HepG2 (cell line): ENCODE data around the gene FGD4. TPM values are rescaled to one million over a fixed set of nuclear protein-coding genes. Genes with fewer than 3 reads are reported as not detected.

Source experiments
- ATF7-NPFF ChIP-seq: sonication (generic); formaldehyde crosslinking; IDR thresholded peaks from 2 replicates; pipeline ENCODE4 v1.8.1; 2023; ENCODE audit warnings: mild to moderate bottlenecking, low read depth, missing genetic modification reagents, moderate library complexity
- EP300 ChIP-seq, 3 experiments: sonication (generic) in 1 of 3; formaldehyde crosslinking in 1 of 3; IDR thresholded peaks; 2 replicates each; pipeline versions ENCODE4 v1.5.1 to v1.6.1; 2011 to 2020; ENCODE audit warnings: low read depth in 2 of 3, low read length in 2 of 3, borderline replicate concordance in 1 of 3, improper control_type of control experiment in 1 of 3, mild to moderate bottlenecking in 1 of 3, missing genetic modification reagents in 1 of 3, moderate library complexity in 1 of 3
- SIX1 ChIP-seq: sonication (generic); formaldehyde crosslinking; IDR thresholded peaks from 2 replicates; pipeline ENCODE4 v1.4.0; 2020; ENCODE audit warnings: missing genetic modification reagents, borderline replicate concordance
- ZBTB37 ChIP-seq: sonication (generic); formaldehyde crosslinking; IDR thresholded peaks from 2 replicates; pipeline ENCODE4 v1.4.0; 2020; ENCODE audit warnings: mild to moderate bottlenecking, missing genetic modification reagents
- ZFP41 ChIP-seq: sonication (generic); formaldehyde crosslinking; IDR thresholded peaks from 2 replicates; pipeline ENCODE4 v1.4.0; 2020; ENCODE audit warnings: mild to moderate bottlenecking, missing genetic modification reagents, borderline replicate concordance
- ZNF121 ChIP-seq: sonication (generic); formaldehyde crosslinking; IDR thresholded peaks from 2 replicates; pipeline ENCODE4 v1.5.0; 2020; ENCODE audit warnings: mild to moderate bottlenecking, missing genetic modification reagents
- ZNF446 ChIP-seq: sonication (generic); formaldehyde crosslinking; IDR thresholded peaks from 2 replicates; pipeline ENCODE4 v1.5.0; 2020; ENCODE audit warnings: mild to moderate bottlenecking, missing genetic modification reagents
- ZNF562 ChIP-seq: sonication (generic); formaldehyde crosslinking; IDR thresholded peaks from 2 replicates; pipeline ENCODE4 v1.8.0; 2022; ENCODE audit warnings: missing genetic modification reagents, borderline replicate concordance
- ZSCAN25 ChIP-seq: sonication (generic); formaldehyde crosslinking; IDR thresholded peaks from 2 replicates; pipeline ENCODE4 v1.8.0; 2022; ENCODE audit warnings: mild to moderate bottlenecking, missing genetic modification reagents
- ZSCAN29 ChIP-seq: sonication (generic); formaldehyde crosslinking; conservative IDR thresholded peaks from 2 replicates; pipeline ENCODE4 v1.4.0; 2020; ENCODE audit warnings: mild to moderate bottlenecking, missing genetic modification reagents
- polyA plus RNA-seq, 8 experiments: library from polyadenylated mRNA; depleted of rRNA in 3 of 8; stranded (reverse) in 7 of 8; unstranded in 1 of 8; fragments of >200 nt; fragmentation: Illumina TruSeq in 4 of 8; extraction: Trizol in 4 of 8; gene quantifications; 2 replicates each; pipeline versions ENCODE4 v1.2.1 to v1.2.3, GENCODE V29; 2011 to 2016; ENCODE audit warnings: low read depth in 4 of 8, missing spikeins in 1 of 8, mixed read lengths in 1 of 8; ENCODE audit not compliant: insufficient read depth in 1 of 8
- total RNA-seq, 5 experiments: library from RNA; depleted of rRNA; stranded (reverse); fragments of >200 nt; fragmentation: Illumina TruSeq; extraction: Trizol; gene quantifications; 2 replicates each; pipeline ENCODE4 v1.2.3, GENCODE V29; 2016; ENCODE audit warnings: low read depth in 1 of 5
- TF ChIP-seq, protein P1 (sequence below): sonication (generic); formaldehyde crosslinking; IDR thresholded peaks from 2 replicates; pipeline ENCODE4 v1.5.0; 2020; ENCODE audit warnings: mild to moderate bottlenecking, missing genetic modification reagents, borderline replicate concordance
- TF ChIP-seq, protein P2 (sequence below): sonication (generic); formaldehyde crosslinking; IDR thresholded peaks from 2 replicates; pipeline ENCODE4 v1.8.0; 2022; ENCODE audit warnings: missing genetic modification reagents, mild to moderate bottlenecking, inconsistent platforms, borderline replicate concordance

FGD4 gene
- total and polyA plus RNA-seq, 2 of the 13 experiments (the other 11 are each of a cell fraction or from before 2014, with no cell fraction given) = 4.6 to 6.6 TPM

- no peak for TF ChIP-seq ZNF562 (CRISPR knock-in tag)
- no peak for TF ChIP-seq EP300 (IDR thresholded peaks at IDR 0.05; ENCODE audit: low read depth in 2 of 2, low read length in 2 of 2)
- TF ChIP-seq EP300 (CRISPR knock-in tag; IDR thresholded peaks at IDR 0.05; ENCODE audit: borderline replicate concordance) = no peak
- no peak for TF ChIP-seq ZNF121
- TF ChIP-seq SIX1 (CRISPR knock-in tag) = no peak
- TF ChIP-seq ZFP41 (CRISPR knock-in tag) = no peak
- TF ChIP-seq ATF7-NPFF (CRISPR knock-in tag) = no peak
- TF ChIP-seq, protein P1, sequence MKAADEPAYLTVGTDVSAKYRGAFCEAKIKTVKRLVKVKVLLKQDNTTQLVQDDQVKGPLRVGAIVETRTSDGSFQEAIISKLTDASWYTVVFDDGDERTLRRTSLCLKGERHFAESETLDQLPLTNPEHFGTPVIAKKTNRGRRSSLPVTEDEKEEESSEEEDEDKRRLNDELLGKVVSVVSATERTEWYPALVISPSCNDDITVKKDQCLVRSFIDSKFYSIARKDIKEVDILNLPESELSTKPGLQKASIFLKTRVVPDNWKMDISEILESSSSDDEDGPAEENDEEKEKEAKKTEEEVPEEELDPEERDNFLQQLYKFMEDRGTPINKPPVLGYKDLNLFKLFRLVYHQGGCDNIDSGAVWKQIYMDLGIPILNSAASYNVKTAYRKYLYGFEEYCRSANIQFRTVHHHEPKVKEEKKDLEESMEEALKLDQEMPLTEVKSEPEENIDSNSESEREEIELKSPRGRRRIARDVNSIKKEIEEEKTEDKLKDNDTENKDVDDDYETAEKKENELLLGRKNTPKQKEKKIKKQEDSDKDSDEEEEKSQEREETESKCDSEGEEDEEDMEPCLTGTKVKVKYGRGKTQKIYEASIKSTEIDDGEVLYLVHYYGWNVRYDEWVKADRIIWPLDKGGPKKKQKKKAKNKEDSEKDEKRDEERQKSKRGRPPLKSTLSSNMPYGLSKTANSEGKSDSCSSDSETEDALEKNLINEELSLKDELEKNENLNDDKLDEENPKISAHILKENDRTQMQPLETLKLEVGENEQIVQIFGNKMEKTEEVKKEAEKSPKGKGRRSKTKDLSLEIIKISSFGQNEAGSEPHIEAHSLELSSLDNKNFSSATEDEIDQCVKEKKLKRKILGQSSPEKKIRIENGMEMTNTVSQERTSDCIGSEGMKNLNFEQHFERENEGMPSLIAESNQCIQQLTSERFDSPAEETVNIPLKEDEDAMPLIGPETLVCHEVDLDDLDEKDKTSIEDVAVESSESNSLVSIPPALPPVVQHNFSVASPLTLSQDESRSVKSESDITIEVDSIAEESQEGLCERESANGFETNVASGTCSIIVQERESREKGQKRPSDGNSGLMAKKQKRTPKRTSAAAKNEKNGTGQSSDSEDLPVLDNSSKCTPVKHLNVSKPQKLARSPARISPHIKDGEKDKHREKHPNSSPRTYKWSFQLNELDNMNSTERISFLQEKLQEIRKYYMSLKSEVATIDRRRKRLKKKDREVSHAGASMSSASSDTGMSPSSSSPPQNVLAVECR (CRISPR knock-in tag) = no peak
- no peak for TF ChIP-seq ZBTB37 (CRISPR knock-in tag)
- TF ChIP-seq, protein P2, sequence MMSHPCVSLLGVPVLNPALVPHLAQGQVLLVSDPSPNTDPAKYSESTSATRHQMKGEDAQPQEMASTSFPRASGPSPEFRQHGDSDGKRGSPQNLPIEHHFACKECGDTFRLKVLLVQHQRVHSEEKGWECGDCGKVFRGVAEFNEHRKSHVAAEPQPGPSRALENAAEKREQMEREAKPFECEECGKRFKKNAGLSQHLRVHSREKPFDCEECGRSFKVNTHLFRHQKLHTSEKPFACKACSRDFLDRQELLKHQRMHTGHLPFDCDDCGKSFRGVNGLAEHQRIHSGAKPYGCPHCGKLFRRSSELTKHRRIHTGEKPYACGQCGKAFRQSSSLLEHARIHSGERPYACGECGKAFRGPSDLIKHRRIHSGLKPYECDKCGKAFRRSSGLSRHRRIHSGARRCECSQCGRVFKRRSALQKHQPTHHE = no peak
- TF ChIP-seq ZSCAN29 (CRISPR knock-in tag) = no peak
- no peak for TF ChIP-seq ZSCAN25 (CRISPR knock-in tag)
- no peak for TF ChIP-seq ZNF446 (CRISPR knock-in tag)
Observed at GRCh38 chr12:32462908-32463307, 63.5 kb downstream of the FGD4 start (continued).
